IPS-NIHi7 (cell line): Measurements from ENCODE around the gene PADI4.

Experiments used
- DNase-seq: peaks from one replicate; pipeline ENCODE4 v3.0.0; 2012; ENCODE audit warnings: mixed read lengths; ENCODE audit errors: extremely low spot score

Gene PADI4, protein sequence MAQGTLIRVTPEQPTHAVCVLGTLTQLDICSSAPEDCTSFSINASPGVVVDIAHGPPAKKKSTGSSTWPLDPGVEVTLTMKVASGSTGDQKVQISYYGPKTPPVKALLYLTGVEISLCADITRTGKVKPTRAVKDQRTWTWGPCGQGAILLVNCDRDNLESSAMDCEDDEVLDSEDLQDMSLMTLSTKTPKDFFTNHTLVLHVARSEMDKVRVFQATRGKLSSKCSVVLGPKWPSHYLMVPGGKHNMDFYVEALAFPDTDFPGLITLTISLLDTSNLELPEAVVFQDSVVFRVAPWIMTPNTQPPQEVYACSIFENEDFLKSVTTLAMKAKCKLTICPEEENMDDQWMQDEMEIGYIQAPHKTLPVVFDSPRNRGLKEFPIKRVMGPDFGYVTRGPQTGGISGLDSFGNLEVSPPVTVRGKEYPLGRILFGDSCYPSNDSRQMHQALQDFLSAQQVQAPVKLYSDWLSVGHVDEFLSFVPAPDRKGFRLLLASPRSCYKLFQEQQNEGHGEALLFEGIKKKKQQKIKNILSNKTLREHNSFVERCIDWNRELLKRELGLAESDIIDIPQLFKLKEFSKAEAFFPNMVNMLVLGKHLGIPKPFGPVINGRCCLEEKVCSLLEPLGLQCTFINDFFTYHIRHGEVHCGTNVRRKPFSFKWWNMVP

DNA sequence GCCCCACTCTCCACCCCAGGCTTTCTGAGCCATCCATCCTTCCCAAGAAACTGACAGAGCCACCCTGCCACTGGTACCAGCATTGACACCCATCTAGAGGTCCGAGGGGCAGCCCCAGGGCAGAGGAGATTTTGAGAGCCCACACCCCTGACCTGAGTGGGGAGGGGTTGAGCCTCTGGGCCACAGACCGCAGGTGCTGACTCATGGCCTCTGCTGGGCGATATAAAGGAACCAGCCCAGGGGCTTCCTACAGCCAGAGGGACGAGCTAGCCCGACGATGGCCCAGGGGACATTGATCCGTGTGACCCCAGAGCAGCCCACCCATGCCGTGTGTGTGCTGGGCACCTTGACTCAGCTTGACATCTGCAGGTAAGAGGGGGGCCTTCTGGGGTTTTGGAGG, at the start of gene PADI4:
PADI4 (plus strand) TSS at position 252 of the 400 bp plus-strand sequence; CDS start at position 278, 26 bp downstream.
- DNase-seq: no peak

DNA sequence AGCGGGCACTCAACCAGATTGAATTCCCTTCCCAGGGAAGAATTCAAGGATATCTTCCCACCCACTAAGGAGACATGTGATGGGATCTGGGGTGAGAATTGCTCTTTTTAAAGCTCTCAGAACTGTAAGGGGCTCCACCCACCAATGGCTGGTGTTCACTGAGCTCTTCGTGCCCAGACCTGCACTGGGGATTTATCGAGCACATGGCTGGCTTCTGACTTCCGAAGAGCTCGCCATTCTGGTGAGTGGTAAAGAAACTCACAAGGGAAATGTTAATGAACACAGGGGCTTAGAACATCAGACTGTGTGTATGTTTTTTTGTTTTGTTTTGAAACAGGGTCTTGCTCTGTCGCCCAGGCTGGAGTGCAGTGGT, 49.3 kb upstream of the PADI4 start:
- no peak for DNase-seq

DNA sequence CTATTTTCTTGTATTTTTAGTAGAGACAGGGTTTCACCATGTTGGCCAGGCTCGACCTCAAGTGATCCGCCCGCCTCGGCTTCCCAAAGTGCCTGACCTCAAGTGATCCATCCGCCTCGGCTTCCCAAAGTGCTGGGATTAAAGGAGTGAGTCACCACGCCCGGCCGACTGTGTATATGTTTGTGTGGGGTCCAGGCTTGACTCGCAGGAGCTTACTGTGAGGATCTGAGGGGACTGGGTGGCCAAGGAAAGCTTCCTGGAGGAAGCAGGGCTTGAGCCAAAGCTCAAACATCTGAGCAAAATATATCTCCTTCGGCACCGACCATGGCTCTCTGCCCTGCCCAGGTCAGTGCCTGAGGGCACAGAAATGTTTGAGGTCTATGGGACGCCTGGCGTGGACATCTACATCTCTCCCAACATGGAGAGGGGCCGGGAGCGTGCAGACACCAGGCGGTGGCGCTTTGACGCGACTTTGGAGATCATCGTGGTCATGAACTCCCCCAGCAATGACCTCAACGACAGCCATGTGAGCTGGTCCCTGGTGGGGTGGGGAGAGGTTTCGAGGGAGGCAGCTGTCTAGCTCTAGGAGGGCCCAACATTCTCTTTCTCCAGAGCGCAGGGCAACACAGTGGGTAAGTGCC, 48.6 kb upstream of the PADI4 start:
- DNase-seq: no peak

DNA sequence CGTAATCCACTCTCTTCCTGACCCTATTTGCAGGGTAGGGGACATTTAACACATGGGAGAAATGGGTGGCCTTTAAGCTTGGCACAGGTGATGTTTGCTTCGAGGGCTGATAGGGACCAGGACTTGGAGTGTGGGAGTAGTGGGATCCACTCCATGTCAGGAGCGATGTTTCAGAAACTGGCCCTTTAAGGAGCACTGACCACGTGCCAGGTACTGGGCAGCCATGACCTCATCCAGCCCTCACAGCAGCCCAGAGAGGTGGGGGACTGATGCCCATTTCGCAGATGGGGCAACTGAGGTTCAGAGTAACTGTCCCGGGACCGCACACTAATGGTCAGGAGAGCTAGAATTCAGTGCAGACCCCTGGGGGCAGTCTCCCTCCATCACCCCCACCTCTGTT, 47.7 kb upstream of the PADI4 start:
- DNase-seq: no peak

DNA sequence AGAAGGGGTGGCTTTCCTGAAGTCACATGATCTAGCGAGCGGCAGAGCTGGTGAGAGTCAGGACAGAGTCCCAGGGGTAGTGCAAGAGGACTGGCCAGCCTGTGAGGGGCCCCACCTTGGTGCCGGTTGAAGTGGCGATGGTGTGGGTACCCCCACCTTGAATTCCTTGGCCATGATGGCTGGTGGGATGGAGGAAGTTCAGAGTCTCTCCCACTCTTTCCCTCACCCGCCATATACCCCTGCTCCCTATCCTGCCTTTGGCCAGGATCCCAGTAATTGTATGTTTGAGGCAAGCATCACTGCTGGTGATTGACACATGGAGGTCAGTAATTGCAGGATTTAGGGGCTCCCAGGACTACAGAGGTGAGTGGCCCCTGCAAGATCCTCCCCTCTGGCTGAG, 47.3 kb upstream of the PADI4 start:
- no peak for DNase-seq

DNA sequence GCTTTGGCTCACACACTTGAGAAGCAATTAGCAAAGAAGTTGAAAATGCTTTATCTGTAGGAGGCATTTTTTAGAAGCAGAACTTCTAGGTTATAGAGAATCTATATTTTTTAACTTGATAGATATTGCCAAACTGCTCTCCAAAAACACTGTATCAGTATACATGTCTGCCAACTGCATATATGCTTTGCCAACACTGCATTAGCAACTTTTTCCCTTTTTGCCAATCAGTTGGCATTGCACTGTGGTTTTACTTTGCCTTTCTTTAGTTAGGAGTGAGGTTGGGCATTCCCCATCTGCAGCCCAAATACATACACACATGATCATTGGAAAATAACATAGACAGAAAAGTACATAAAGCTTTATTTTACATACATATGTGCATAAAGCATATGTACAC, 44.1 kb upstream of the PADI4 start:
- no peak for DNase-seq

DNA sequence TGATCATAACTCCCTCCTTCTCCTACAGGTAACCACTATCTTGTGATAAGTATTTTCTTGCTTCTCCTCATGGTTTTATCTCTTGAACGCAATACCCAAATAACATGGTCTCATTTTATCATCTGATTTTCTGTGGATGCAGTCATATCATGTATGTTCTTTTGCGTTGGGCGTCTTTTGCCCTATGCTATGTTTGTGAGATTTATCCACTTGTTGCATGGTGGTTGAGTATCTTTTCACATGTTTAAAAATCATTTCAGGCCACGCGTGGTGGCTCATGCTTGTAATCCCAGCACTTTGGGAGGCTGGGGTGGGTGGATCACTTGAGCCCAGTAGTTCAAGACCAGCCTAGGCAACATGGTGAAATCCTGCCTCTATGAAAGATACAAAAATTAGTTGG, 43.5 kb upstream of the PADI4 start:
- no peak for DNase-seq

DNA sequence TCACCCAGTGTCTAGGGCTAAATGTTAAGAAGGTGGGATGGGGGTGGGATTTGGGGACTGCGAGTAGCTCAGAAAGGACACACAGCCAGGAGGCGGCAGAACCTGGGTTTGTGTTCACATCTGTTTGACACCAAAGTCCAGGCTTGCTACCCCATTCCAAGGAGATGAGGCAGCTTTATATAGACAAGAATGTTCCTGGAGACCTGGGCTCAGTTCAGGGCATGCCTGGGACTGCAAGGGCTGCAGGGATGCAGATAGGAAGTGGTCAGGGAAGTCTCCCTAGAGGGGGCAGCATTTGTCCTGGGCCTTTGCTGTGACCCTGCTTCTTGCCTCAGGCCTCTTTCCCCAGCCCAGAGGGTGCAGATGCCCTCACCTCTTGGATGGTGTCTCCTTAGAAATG, 42.8 kb upstream of the PADI4 start:
- peak; percentile 71 for DNase-seq

DNA sequence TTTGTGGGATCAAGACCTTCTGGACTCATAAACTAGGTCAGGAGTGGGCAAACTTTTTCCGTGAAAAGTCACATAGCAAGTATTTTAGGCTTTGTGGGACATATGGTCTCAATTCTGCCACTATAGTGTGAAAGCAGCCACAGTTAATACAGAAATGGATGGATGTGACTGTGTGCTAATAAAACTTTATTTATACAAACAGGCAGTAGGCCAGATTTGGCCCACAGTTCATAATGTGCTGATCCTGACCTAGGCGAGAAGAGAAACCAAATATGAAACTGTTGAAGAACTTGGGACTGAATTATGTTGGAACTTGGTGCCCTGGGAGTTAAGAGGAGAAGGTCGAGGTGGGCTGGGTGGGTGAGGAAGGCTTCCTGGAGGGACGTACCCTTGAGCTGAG, 42.0 kb upstream of the PADI4 start:
- no peak for DNase-seq

DNA sequence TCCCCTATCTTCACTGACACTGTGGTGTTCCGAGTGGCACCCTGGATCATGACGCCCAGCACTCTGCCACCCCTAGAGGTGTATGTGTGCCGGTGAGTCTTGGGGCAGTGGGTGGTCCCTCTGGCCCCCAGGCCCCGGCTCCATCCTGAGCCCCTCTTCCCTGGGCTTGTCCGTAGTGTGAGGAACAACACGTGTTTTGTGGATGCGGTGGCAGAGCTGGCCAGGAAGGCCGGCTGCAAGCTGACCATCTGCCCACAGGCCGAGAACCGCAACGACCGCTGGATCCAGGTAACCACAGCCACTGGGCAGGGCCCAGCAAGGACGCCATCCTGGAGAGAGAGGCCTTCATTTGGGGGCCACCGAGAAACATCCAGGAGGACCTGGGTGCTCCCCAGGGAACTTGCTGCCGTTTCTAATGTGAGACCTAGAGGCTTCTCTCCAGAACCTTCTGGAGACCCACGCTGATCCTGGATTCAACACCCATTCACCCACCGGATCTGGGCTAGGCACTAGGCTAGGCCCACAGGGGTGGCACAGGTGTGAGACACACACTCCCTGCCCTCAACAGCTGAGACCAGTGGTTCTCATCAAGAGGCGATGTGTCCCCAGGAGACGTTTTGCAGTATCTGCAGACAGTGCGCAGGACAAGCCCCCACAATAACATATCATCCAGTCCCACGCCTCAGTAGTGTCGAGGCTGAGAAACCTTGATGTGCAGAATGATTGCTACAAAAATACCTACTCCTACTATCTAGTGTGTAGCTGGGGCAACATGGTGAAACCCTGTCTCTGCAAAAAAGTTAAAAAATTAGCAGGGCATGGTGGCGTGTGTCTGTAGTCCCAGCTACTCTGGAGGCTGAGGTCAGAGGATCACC, 36.9 kb upstream of the PADI4 start:
- DNase-seq: no peak

DNA sequence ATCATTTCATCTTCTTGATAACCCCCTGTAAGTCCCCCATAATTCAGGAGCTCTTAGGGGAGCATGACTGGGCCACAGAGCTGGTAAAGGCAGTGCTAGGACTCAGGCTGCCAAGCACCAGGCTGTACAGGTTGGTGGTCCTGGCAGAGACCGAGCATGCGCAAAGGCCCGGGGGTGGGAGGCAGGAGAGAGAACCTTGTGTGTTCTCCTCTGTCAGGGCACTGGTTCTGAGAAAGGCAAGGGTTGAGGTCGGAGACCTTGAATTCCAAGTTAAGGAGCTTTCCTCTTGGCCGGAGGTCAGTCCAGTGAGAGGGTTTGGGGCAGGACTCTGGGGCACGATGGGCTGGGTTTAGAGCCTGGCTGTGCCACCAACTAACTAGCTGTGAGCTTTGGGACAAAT, 35.9 kb upstream of the PADI4 start:
- DNase-seq: no peak

DNA sequence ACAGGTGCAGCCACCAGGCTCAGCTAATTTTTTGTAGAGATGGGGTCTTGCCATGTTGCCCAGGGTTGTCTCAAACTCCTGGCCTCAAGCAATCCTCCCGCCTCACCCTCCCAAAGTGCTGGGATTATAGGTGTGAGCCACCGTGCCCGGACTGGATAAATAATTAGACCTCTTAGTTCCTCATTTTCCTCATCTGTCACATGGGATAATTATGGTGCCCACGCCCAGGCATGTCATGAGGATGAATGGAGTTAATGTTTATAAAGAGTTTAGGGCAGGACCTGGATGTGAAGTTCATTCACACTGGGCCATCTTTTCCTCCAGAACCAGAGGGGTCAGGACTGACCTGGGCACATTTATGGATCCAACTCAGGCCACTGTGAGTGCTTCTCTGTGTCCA, 35.4 kb upstream of the PADI4 start:
- DNase-seq: no peak

DNA sequence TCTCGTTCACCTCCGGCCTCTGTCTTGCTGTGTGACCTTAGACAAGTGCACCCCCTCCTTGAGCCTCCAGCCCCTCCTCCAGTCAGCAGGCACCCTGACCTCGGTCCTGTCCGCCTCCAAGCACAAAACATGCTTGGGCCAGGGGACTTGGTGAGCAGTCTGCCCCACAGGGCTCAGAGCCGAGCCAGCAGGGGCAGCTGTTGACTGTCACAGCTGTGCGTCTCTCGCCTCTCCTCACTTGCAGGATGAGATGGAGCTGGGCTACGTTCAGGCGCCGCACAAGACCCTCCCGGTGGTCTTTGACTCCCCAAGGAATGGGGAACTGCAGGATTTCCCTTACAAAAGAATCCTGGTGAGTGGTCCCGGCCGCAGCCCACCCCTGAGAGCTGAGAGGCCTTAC, 34.9 kb upstream of the PADI4 start:
- DNase-seq: no peak

DNA sequence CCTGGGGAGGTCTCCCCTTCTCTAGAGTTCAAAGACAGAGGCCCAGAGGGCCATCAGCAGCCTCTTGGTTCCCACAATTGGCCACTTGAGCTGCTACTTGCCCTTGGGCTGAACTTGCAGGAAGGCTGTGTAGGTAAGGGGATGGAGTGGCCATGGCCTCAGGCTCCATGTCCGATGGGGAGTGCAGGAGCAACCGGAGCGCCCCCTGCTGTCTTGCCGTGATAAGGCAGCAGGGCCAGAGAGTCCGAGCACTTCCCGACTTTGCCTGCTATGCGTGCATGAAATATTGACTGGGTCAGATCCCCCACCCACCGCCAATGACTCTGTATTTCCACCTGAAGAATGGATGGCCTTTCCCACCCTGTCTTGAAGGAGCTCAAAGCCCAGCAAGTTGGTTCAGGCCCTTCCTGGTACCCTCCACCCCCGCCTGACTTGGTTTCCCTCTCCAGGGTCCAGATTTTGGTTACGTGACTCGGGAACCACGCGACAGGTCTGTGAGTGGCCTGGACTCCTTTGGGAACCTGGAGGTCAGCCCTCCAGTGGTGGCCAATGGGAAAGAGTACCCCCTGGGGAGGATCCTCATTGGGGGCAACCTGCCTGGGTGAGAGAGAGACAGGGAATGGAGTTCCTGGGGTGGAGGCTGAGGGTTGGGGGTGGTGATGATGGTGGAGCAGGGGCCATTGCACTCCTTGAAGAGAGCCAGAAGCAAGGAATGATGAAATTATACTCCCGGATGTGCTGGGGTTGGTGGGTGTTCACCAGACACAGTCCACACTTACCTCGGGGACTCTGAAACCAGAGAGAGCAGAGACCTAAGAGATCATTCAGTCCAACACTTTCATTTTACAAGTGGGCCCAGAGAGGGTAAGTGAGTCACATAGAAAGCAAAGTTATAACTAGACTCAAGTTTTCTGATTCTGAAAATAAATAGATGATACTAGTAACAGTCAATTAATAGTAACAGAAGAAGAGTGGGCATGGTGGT, 33.5 kb upstream of the PADI4 start:
- DNase-seq: peak; percentile 91

DNA sequence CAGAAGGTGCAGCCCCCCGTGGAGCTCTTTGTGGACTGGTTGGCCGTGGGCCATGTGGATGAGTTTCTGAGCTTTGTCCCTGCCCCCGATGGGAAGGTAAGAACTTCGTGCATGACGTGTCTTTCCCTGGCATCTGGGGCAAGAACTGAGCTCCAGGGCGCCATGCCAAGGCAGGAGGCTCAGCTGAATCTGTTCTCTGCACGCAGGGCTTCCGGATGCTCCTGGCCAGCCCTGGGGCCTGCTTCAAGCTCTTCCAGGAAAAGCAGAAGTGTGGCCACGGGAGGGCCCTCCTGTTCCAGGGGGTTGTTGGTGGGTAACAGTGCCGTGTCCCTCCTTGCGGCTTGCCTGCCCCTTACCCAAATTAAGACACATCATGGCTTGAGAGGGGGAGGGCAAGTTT, 31.4 kb upstream of the PADI4 start:
- no peak for DNase-seq

DNA sequence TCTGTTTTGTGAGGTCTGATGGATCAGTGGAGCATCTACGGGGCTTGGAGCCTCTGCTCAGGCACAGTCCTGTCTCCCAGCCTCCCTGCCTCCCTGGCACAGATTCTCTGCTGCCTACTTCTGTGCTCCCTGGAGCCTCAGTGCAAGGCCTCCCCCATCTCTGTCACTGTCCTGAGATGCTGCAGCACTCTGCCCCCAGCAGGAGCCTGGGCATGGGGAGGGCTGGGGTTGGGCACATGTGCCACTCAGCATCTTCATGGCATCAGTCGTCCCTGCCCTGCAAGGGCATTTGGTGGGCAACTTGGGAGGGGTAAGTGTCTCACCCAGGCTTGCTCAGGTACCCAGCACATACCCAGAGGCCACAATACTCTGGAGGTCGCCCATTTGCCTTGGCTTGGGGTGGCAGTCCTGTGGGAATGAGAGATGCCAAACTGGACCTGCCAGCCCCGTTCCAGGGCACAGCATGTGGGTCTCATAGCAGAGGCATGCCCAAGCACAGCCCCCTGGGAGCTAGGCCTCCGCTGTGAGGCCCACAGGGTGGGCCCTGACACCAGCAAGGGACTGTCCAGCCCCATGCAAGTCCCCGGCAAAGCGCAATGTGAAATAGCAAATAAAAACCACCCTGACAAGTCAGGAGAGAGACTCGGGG, 30.4 kb upstream of the PADI4 start:
- no peak for DNase-seq

DNA sequence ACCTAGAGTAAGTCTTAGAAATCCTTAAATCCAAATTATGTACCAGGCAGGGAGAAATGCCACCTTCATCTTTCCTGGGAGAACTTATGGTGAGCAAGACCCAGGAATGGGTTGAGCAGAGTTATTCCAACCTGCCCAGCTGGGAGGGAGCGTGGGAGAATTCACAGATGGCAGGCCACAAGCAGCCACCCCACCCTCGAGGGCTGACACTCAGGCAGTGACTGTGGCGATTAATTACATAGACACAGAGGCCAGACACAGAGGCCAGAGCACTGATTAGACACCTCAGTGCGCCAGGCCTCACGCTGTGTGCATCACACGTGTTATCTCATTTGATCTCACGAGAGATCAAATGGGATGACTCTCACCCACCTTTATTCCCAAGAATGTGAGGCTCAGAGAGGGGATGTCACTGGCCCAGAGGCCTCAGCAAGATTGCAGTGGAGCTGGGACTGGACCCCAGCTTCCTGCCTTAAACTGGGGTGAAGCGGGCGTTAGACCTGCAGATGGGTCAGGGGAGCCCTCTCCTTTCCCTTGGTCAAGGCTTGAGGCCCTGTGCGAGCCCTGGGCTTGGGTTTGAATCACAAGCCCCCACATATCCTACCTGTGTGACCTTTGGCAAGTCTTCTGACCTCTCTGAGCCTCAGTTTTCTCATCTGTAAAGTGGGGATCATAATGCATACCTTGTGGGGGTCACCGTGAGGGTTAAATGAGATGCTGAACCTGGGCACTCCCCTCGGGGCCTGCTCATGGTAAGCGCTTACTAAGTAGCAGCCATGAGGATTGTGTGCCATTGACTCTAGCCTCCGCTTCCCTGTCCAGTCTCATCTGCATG, 28.8 kb upstream of the PADI4 start:
- no peak for DNase-seq

DNA sequence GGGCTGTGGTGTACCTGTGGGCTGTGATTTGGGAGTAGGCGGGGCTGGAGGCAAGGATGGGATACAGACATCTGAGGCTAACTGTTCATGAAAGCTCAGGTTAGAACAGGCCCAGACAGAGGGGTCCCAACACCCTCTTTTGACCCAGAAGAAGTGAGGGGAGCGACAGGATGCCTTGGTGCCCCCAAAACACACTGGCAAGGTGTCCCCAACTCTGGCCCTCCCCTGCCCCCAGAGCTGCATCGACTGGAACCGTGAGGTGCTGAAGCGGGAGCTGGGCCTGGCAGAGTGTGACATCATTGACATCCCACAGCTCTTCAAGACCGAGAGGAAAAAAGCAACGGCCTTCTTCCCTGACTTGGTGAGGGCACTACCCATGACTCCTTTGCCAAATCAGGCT, 27.6 kb upstream of the PADI4 start:
- no peak for DNase-seq

DNA sequence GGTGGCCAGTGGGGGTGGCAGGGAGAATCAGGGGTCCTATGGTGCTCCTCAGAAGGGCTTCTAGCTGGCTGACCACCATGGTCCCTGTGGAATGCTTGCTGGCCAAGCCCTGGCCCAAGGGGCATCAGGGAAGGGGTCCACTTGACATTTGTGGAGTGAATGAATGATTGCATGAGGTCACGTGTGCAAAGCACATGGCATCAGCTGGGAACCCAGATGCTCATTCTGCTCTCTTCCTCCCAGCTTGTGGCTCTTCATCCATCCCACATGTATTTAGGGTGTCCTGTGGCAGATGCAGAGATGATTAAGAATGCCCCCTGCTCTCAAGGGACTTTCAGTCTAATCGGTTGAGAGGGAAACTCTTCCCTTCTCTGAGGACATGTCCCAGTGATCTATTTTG, 27.1 kb upstream of the PADI4 start:
- no peak for DNase-seq
